Neural cell (in vitro differentiated cells): ENCODE results near the gene TPRG1L.

Experiments
- CTCF ChIP-seq: fragments of 450-650 bp; IDR thresholded peaks from 2 replicates; pipeline ENCODE4 v1.5.1; 2014; ENCODE audit warnings: antibody characterized with exemption, mild to moderate bottlenecking, moderate library complexity; ENCODE audit not compliant: poor library complexity, severe bottlenecking
- POLR2AphosphoS5 ChIP-seq: IDR thresholded peaks from 2 replicates; pipeline ENCODE4 v1.6.1; 2012

DNA sequence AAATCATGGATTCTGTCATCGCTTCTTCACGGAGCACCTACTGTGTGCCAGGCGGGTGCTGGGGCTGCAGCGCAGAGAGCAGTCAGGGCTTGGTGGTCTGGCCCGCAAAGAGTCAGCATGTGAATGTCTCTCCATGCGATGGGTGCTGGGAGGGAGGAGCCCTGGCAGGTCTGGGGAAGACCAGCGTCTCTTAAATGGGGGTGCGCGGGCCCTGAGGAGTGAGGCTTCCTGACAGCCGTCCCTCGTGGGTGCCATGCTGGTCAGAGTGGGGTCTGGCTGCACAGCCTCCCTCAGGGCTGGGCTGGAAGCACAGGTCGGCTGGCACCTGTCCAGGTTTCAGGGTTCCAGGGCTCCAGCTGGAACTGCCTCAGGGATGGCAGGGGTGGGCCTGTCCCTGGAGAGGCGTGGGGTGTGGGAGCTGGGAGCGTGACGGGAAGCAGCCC, 46.0 kb downstream of the TPRG1L start:
- no peak for TF ChIP-seq CTCF
- no peak for TF ChIP-seq POLR2AphosphoS5
